Stomach (tissue), 4 donors: ENCODE results near the gene SERPINF2.

Experiments
- POLR2A ChIP-seq, 4 donors: fragments of 450-650 bp; IDR thresholded peaks; one replicate each; pipeline ENCODE4 v1.6.1; 2016; ENCODE audit warnings: antibody characterized with exemption in 4 of 4, control low read depth in 2 of 4, mild to moderate bottlenecking in 1 of 4, moderate library complexity in 1 of 4
- TF ChIP-seq, protein P1 (sequence below), 7 experiments: fragments of 450-650 bp in 4 of 7; fragments of 200-600 bp in 3 of 7; sonication (generic) in 3 of 7; IDR thresholded peaks; one replicate each; pipeline ENCODE4 v1.5.1; 2016 to 2019; ENCODE audit warnings: antibody characterized with exemption in 7 of 7, control low read depth in 2 of 7, mild to moderate bottlenecking in 1 of 7

- TF ChIP-seq POLR2A (IDR thresholded peaks at IDR 0.05) = no peak
- TF ChIP-seq, protein P1, sequence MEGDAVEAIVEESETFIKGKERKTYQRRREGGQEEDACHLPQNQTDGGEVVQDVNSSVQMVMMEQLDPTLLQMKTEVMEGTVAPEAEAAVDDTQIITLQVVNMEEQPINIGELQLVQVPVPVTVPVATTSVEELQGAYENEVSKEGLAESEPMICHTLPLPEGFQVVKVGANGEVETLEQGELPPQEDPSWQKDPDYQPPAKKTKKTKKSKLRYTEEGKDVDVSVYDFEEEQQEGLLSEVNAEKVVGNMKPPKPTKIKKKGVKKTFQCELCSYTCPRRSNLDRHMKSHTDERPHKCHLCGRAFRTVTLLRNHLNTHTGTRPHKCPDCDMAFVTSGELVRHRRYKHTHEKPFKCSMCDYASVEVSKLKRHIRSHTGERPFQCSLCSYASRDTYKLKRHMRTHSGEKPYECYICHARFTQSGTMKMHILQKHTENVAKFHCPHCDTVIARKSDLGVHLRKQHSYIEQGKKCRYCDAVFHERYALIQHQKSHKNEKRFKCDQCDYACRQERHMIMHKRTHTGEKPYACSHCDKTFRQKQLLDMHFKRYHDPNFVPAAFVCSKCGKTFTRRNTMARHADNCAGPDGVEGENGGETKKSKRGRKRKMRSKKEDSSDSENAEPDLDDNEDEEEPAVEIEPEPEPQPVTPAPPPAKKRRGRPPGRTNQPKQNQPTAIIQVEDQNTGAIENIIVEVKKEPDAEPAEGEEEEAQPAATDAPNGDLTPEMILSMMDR (IDR thresholded peaks at IDR 0.05) = no peak
These were observed 13.2 kb downstream of the SERPINF2 start for GRCh38 chr17:1755827-1756262.
